ENCODE measurements around the gene NELFE. TPM values are rescaled to one million over a fixed set of nuclear protein-coding genes. Genes with fewer than 3 reads are reported as not detected.
"Not testable (repeated sequence)": the region's sequence is repeated elsewhere in the genome, so short reads cannot be mapped to it uniquely, and the experiment has no call there.

Gene NELFE
- total RNA-seq, 1 experiment from 2014 or later, result 134 TPM

- DNase-seq (ENCODE audit: low read depth in 1 of 2, low spot score in 2 of 2); H3K36me3 ChIP-seq; H3K4me1 ChIP-seq (replicated peaks); H3K4me3 ChIP-seq; H3K27me3 ChIP-seq (replicated peaks); H3K27ac ChIP-seq; H3K9me3 ChIP-seq (replicated peaks): not testable (repeated sequence)
Measured at GRCh38 chr6:31980998-31981397, 22.2 kb upstream of the NELFE start.

- not testable (repeated sequence) for H3K27me3 ChIP-seq (replicated peaks); H3K27ac ChIP-seq; DNase-seq (ENCODE audit: low read depth in 1 of 2, low spot score in 2 of 2); H3K4me1 ChIP-seq (replicated peaks); H3K9me3 ChIP-seq (replicated peaks); H3K36me3 ChIP-seq; H3K4me3 ChIP-seq
Measured at GRCh38 chr6:31980195-31980876, 21.6 kb upstream of the NELFE start.

- no peak overlapping the region for H3K4me3 ChIP-seq
- H3K36me3 ChIP-seq, result peaks cover 10% of the 10 kb centered on the region
- H3K9me3 ChIP-seq (replicated peaks), result no peaks in the 10 kb centered on the region
- H3K4me1 ChIP-seq (replicated peaks), result no peaks in the 10 kb centered on the region
- no peaks in the 10 kb centered on the region for H3K27me3 ChIP-seq (replicated peaks)
- H3K27ac ChIP-seq, result no peak overlapping the region
- no peak for DNase-seq (ENCODE audit: low read depth in 1 of 2, low spot score in 2 of 2)
Measured at GRCh38 chr6:31979238-31979898, 20.6 kb upstream of the NELFE start.

- Histone ChIP-seq H3K9me3 (replicated peaks) (no peaks in the 10 kb centered on the region), H3K36me3 (peaks cover 12% of the 10 kb centered on the region), H3K27ac (no peak overlapping the region), H3K27me3 (replicated peaks) (no peaks in the 10 kb centered on the region), H3K4me3 (no peak overlapping the region), H3K4me1 (replicated peaks) (no peaks in the 10 kb centered on the region)
- DNase-seq (ENCODE audit: low read depth in 1 of 2, low spot score in 2 of 2), result no peak
Measured at GRCh38 chr6:31978831-31979230, 20.1 kb upstream of the NELFE start.

- DNase-seq (ENCODE audit: low read depth in 1 of 2, low spot score in 2 of 2), result no peak
- Histone ChIP-seq H3K4me3 (no peak overlapping the region), H3K27me3 (replicated peaks) (no peaks in the 10 kb centered on the region), H3K9me3 (replicated peaks) (no peaks in the 10 kb centered on the region), H3K4me1 (replicated peaks) (peaks cover 6% of the 10 kb centered on the region; the same call in 1 of the 2 replicates), H3K27ac (no peak overlapping the region), H3K36me3 (peaks cover 12% of the 10 kb centered on the region)
Measured at GRCh38 chr6:31977816-31978431, 19.2 kb upstream of the NELFE start.

GRCh38 chr6:31976065-31976464, 17.3 kb upstream of the NELFE start:
- H3K27me3 ChIP-seq (replicated peaks); H3K4me3 ChIP-seq; H3K27ac ChIP-seq; H3K9me3 ChIP-seq (replicated peaks): not testable (repeated sequence)
- peak in 1 of 2 experiments; percentile 33 for DNase-seq (ENCODE audit: low read depth in 1 of 2, low spot score in 2 of 2)
- Histone ChIP-seq H3K36me3 (peaks cover 23% of the 10 kb centered on the region), H3K4me1 (replicated peaks) (peaks cover 15% of the 10 kb centered on the region)

GRCh38 chr6:31972709-31973350, 14.1 kb upstream of the NELFE start:
- Histone ChIP-seq H3K27me3 (replicated peaks) (no peaks in the 10 kb centered on the region), H3K9me3 (replicated peaks) (no peaks in the 10 kb centered on the region), H3K36me3 (peaks cover 48% of the 10 kb centered on the region), H3K4me1 (replicated peaks) (peaks cover 23% of the 10 kb centered on the region), H3K27ac (peak overlapping the region; percentile 95), H3K4me3 (peak overlapping the region; percentile 64)
- DNase-seq (ENCODE audit: low read depth in 1 of 2, low spot score in 2 of 2), result no peak

GRCh38 chr6:31971993-31972708, 13.4 kb upstream of the NELFE start, which contains the start of gene DXO:
TSS of gene DXO (minus strand) at chr6:31972138. CDS start at chr6:31971675, 463 bp downstream.
- DNase-seq (ENCODE audit: low read depth in 1 of 2, low spot score in 2 of 2), result peak; percentile 98 to 100
- Histone ChIP-seq H3K36me3 (peaks cover 55% of the 10 kb centered on the region), H3K27me3 (replicated peaks) (no peaks in the 10 kb centered on the region), H3K4me3 (peak within 1 kb of the TSS; percentile 64), H3K4me1 (replicated peaks) (peaks cover 23% of the 10 kb centered on the region), H3K27ac (peak within 1 kb of the TSS; percentile 95), H3K9me3 (replicated peaks) (no peaks in the 10 kb centered on the region)

GRCh38 chr6:31971279-31971992, 12.7 kb upstream of the NELFE start:
- no peaks in the 10 kb centered on the region for H3K27me3 ChIP-seq (replicated peaks)
- peak in 1 of 2 experiments; percentile 40 for DNase-seq (ENCODE audit: low read depth in 1 of 2, low spot score in 2 of 2)

GRCh38 chr6:31970604-31971271, 12.0 kb upstream of the NELFE start:
- H3K27me3 ChIP-seq (replicated peaks), result no peaks in the 10 kb centered on the region
- peak in 1 of 2 experiments; percentile 37 for DNase-seq (ENCODE audit: low read depth in 1 of 2, low spot score in 2 of 2)

More at GRCh38 chr6:31971279-31971992, 12.7 kb upstream of the NELFE start:
- Histone ChIP-seq H3K27ac (peak overlapping the region; percentile 95), H3K36me3 (peaks cover 62% of the 10 kb centered on the region), H3K4me3 (peak overlapping the region; percentile 64), H3K4me1 (replicated peaks) (peaks cover 23% of the 10 kb centered on the region), H3K9me3 (replicated peaks) (no peaks in the 10 kb centered on the region)

GRCh38 chr6:31969712-31970603, 11.2 kb upstream of the NELFE start:
- H3K27me3 ChIP-seq (replicated peaks), result no peaks in the 10 kb centered on the region
- DNase-seq (ENCODE audit: low read depth in 1 of 2, low spot score in 2 of 2), result no peak
- no peak overlapping the region for H3K27ac ChIP-seq
- peaks cover 74% of the 10 kb centered on the region for H3K36me3 ChIP-seq
- H3K9me3 ChIP-seq (replicated peaks), result no peaks in the 10 kb centered on the region
- H3K4me1 ChIP-seq (replicated peaks), result peaks cover 23% of the 10 kb centered on the region
- no peak overlapping the region for H3K4me3 ChIP-seq

More at GRCh38 chr6:31970604-31971271, 12.0 kb upstream of the NELFE start:
- H3K4me1 ChIP-seq (replicated peaks), result peaks cover 23% of the 10 kb centered on the region
- H3K4me3 ChIP-seq, result peak overlapping the region; percentile 64
- no peaks in the 10 kb centered on the region for H3K9me3 ChIP-seq (replicated peaks)
- H3K36me3 ChIP-seq, result peaks cover 66% of the 10 kb centered on the region
- peak overlapping the region; percentile 95 for H3K27ac ChIP-seq

Data from SJSA1 (cell line).